ENCODE data around the gene MOGAT3.
A peak's percentile ranks its signal among the peaks of the same experiment; 100 is the strongest.
"Not testable (repeated sequence)": the region's sequence is repeated elsewhere in the genome, so short reads cannot be mapped to it uniquely, and the experiment has no call there.

The MOGAT3 gene

GRCh38 chr7:101203740-101204738 is 3.2 kb upstream of the MOGAT3 start:
- not testable (repeated sequence) for DNase-seq (ENCODE audit: low spot score)

GRCh38 chr7:101202603-101202918 is 1.7 kb upstream of the MOGAT3 start:
- no peak for DNase-seq (ENCODE audit: low spot score)

DNA sequence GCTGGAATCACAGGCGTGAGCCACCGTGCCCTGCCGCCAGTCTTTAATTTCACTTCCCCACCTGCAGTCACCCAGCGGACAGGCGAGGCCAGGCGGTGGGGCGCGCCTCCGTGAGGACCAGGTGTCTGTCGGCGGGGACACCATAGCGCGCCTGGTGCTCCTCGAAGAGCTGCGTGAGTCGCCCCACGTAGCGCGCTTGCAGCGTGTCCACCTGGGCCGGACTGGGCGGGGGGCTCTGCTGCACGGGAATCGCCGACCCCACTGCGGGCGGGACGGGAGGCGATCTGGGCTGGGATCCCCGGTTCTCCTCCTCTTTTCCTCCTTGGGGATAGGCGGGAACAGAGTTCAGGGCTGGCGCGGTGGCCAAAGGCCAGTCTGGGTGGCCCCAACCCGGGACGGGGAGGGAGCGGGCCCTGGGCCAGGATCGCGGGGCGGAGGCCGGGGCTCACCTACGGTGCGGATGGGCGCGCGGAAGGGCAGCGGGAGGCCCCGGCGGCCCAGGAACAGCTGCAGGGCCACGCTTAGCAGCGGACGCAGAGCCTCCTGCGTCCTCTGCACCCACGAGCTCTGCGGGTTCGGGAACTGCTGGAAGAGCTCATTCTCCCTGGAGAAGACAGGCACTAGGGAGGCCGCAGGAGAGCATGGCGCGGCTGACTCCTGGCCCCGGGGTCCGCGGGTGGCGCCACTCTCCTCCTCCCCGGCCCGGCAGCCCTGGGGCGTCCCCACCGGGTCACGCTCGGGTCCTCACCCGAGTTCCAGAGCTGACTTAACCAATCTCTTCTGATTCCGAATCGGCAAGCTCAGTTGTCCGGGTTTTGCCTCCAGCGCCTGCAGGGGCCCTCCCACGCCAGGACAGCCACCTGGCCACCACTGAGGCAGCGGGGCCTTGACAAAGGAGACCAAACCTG is 1.1 kb upstream of the MOGAT3 start:
- no peak for DNase-seq (ENCODE audit: low spot score)

DNA sequence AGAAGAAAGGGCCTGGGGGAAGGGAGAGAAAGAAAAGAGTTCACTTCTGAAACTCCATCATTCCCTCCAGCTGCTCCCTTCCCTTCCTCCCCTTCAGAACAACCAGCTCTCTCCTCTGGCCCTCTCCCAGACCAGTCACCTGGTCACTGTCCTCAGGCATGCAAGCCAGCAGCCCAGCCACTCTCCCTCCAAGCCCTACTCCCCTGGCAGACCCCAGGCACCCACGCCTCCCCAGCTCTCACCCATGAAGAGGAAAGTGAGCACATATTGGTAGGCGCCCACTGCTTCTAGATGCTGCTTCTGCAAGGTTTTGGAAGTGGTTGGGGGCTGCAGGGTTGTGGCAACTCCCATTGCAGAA is 353 bp downstream of the MOGAT3 start:
- no peak for DNase-seq (ENCODE audit: low spot score)

GRCh38 chr7:101199522-101199921 is 1.3 kb downstream of the MOGAT3 start:
- DNase-seq (ENCODE audit: low spot score) = not testable (repeated sequence)

DNA sequence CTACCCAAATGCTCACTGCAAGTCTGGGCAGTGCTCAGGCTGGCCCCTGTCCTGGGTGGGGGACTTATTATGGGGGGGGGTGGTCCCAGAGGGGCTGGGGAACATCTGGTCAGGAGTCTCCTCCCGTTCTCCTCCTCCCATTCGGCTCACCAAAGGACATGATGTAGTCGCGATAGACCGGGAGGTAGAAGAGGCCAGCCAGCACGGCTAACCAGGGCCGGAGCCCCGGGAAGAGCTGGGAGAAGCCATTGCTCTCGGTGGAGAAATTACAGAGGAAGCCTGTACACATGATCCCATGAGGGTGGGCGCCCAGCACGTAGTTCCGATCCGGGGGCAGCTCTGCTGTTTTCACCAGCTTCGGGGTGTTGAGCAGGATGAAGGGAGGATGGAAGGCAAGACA is 2.4 kb downstream of the MOGAT3 start:
- DNase-seq (ENCODE audit: low spot score) = no peak

GRCh38 chr7:101197991-101198390 is 2.8 kb downstream of the MOGAT3 start:
- DNase-seq (ENCODE audit: low spot score) = no peak

DNA sequence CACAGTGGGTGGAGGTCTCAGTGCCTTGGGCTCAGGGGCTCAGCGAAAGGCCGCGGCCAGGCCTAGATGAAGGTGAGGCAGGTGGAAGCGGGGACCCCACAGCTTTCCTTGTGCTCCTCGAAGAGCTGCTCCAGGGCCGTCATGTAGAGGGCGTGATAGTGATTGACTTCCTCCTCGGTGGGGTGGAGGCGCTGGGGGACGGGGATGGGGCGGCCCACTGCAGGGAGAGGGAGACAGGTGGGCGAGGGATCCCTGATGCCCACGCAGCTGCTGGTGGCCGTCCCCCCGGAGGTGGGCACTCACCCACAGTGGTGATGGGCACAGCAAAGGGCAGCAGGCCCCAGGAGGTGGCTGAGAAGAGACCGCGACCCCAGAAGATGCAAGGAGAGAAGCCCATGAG is 5.0 kb downstream of the MOGAT3 start:
- DNase-seq (ENCODE audit: low spot score) = no peak

GRCh38 chr7:101189109-101189508 is 11.7 kb downstream of the MOGAT3 start:
- DNase-seq (ENCODE audit: low spot score) = no peak

DNA sequence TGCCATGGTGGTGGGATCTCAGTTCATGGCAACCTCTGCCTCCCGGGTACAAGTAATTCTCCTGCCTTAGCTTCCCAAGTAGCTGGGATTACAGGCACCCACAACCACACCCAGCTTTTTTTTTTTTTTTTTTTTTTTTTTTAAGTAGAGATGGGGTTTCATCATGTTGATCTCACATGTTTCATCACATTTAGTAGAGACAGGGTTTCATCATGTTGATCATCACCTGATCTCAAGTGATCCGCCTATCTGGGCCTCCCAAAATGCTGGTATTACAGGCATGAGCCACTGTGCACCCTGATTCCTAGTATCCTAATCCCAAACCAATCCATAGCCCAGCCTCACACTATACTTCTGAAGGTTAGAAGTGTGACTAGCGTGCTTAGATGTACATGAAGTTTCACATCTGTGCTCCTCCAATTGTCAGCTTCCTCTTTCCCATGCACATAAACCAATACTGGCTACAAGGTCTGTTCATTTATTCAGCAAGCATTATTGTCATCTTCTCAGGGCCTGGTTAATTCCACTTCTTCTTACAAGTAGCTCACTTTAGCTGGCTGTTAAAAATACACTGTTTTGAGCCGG is 13.9 kb downstream of the MOGAT3 start:
- DNase-seq (ENCODE audit: low spot score) = peak; percentile 52

- DNase-seq (ENCODE audit: low spot score) = no peak
These were observed 14.6 kb downstream of the MOGAT3 start for GRCh38 chr7:101186194-101186593.

- DNase-seq (ENCODE audit: low spot score) = no peak
These were observed 15.5 kb downstream of the MOGAT3 start for GRCh38 chr7:101185258-101185839.

DNA sequence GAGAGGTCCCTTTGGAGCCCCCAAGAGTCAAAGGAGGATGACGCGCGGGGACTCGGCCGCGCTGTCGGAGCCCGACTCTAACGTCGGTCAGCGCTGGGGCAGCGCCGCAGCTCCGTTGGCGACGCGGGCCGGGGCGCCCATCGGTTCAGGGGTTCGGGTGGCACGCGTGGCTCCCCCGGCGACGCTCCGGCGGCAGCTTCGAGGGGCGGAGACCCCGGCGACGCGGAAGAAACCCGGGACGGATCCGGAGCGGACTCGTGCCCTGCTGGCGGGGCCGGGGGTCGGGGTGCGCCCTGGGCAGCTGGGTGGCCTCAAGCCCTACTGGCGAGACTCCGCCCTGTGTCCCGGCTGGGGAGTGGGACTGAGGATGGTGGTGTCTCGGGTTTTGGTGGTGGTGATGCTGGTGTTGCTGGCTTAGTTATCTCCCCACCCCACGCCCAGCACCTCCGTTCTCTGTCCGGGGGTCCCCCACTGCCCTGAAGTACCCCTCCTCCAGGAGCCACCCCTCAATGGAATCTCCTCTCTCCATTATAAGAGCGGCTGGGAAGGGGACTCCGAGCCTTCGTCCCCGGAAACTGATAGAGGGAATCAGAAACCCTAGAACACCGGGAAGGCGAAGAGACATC is 20.6 kb downstream of the MOGAT3 start, which contains the start of gene NAT16:
Gene NAT16, minus strand, starts transcription at position 164 of the 626 bp plus-strand sequence. CDS start 5,486 bp downstream, outside the sequence.
- DNase-seq (ENCODE audit: low spot score) = no peak

DNA sequence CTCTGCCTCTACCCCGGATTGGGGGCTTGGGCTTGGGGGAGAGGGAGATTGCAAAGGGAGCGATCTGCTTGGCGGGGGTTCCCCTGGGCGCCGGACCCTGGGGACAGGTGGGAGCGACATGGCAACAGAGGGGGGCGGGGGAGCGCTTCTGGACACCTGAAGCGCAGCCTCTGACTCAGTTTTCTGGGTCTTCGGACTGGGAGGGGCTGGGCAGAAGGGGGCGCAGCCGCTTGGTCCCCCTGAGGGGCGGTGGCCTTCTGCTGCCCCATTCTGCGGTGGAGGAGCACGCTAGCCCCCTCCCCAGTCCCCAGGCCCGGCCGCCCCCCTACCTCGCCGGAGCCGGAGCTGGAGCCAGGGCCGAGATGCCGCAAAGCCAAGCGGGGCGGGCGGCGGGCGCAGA is 21.1 kb downstream of the MOGAT3 start:
- no peak for DNase-seq (ENCODE audit: low spot score)

GRCh38 chr7:101179117-101179516 is 21.7 kb downstream of the MOGAT3 start:
- DNase-seq (ENCODE audit: low spot score) = no peak

DNA sequence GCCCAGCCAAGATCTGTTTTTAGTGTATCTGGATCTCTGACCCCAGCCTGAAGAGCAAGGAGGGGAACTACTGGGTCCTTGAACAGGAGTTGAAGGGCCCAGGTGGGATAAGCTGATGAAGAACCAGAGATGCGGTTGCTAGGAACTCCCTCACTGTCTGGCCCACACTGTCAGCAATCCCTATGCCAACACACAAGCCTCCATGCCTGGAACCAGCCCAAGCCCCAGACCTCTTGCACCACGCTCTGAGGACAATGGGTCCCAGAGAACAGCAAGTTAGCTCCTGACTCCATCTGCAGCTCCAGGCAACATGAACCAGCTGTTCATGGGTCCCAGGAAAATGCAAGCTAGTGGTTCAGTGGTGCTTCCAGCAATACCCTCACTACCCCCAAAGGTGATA is 23.2 kb downstream of the MOGAT3 start:
- DNase-seq (ENCODE audit: low spot score) = no peak

GRCh38 chr7:101175664-101176063 is 25.2 kb downstream of the MOGAT3 start:
- DNase-seq (ENCODE audit: low spot score) = no peak

GRCh38 chr7:101174322-101174854 is 26.4 kb downstream of the MOGAT3 start:
- DNase-seq (ENCODE audit: low spot score) = peak; percentile 45

DNA sequence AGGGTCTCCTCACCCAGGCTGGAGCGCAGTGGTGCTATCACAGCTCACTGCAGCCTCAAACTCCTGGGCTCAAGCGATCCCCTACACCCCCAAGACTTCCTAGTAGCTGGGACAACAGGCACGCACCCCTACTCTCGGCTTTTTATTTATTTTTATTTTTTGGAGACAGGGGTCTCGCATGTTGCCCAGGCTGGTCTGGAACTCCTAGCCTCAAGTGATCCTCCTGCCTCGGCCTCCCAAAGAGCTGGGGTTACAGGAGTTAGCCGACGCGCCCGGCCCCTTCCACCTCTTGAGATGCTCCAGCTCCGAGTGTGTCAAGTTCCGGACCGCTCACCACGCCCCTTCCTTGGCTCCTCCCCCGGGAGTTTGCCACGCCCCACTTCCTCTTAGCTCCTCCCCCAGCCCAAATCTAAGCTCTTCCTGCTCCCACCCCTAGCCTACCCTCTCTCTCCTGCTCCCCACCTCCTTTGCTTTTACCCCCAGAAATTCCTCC is 27.0 kb downstream of the MOGAT3 start:
- DNase-seq (ENCODE audit: low spot score) = peak; percentile 76

DNA sequence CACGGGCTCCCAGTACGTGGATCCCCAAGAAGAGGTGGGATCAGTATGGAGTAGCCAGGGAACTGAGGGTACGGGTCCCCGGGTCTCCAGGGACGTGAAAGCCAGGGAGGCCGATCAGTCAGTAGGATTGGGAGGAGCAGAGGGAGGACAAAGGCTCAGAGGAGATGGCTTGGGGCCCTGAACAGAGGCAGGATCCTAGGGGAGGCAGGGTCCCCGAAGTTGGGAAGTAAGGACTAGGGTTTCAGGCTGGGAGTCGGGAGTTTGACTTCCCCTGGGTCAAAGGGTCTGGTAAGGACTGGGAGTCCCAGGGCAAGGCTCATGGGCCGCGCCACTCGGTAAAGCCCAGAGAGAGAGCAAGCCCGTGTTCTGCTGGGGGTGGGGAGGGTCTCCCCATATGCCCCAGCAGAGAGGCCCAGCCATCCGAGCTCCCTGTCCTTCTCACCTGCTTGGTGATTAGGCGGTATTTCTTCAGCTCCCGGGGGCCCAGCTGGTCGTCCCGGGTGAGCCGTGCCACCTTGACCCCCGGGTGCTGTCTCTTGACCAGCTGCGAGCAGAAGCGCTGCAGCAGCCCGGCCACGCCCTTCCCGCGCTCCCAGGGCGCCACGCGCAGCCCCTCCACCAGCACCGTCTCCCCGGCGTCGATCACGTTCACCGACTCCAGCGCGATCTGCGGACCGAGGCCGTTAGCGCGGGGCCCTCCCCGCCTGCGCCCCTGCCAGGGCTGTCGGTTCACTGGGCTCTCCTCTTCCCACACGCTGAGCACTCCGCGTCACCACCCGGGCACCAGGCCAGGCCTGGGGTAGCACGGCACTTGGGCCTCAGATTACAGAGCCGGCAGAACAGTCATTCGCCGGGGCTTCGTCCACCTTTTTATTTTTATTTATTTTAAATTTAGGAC is 27.7 kb downstream of the MOGAT3 start:
- DNase-seq (ENCODE audit: low spot score) = no peak

Measured in NAMALWA (cell line).